HEK293 (cell line): ENCODE measurements around the gene FAM3C.

Experiments used
- CTCF ChIA-PET: fragments of 350-600 bp; formaldehyde crosslinking; extraction: SDS; loops from one replicate; lab custom pipeline; 2021; ENCODE audit warnings: antibody characterized with exemption; lab: Yijun Ruan, JAX
- POLR2A ChIA-PET: fragments of 300-600 bp; formaldehyde crosslinking; extraction: SDS; loops from one replicate; lab custom pipeline; 2020; ENCODE audit warnings: antibody characterized with exemption, inconsistent platforms; lab: Yijun Ruan, JAX
- H3K27ac ChIP-seq: fragments of 200-500 bp; sonication (Bioruptor generic); 2 replicates; pipeline ENCODE4 v1.5.1; 2014; ENCODE audit warnings: low read depth, low read length, control low read depth, inconsistent platforms; ENCODE audit errors: extremely low read depth
- H3K36me3 ChIP-seq, 2 experiments: fragments of 200-500 bp in 1 of 2; sonication (Bioruptor generic) in 1 of 2; 1 replicate in 1 of 2; 2 replicates in 1 of 2; pipeline ENCODE4 v1.5.1; 2014 to 2017; ENCODE audit warnings: inconsistent platforms in 2 of 2, low read length in 2 of 2; ENCODE audit not compliant: control insufficient read depth in 2 of 2, insufficient read depth in 1 of 2
- H3K4me1 ChIP-seq: fragments of 200-500 bp; sonication (Bioruptor generic); 2 replicates; pipeline ENCODE4 v1.5.1; 2014; ENCODE audit warnings: mild to moderate bottlenecking, low read length, inconsistent platforms; ENCODE audit not compliant: control insufficient read depth, insufficient read depth
- H3K4me3 ChIP-seq: 2 replicates; pipeline ENCODE4 v1.5.1; 2011; ENCODE audit warnings: low read depth, mild to moderate bottlenecking, control low read depth, low read length, moderate library complexity
- H3K9me3 ChIP-seq: fragments of 200-500 bp; sonication (Bioruptor generic); 2 replicates; pipeline ENCODE4 v1.5.1; 2014; ENCODE audit warnings: low read depth, low read length, inconsistent platforms; ENCODE audit not compliant: control insufficient read depth, insufficient read depth
- BCL11A ChIP-seq: fragments of 450-650 bp; formaldehyde crosslinking; IDR thresholded peaks from 2 replicates; pipeline ENCODE4 v1.5.1; 2016; ENCODE audit warnings: low read depth, missing biosample characterization, missing genetic modification characterization
- BCL11B ChIP-seq: fragments of 450-650 bp; formaldehyde crosslinking; IDR thresholded peaks from 2 replicates; pipeline ENCODE4 v1.5.1; 2016; ENCODE audit warnings: low read depth, missing biosample characterization, missing genetic modification characterization
- GLI4 ChIP-seq: fragments of 450-650 bp; formaldehyde crosslinking; IDR thresholded peaks from 2 replicates; pipeline ENCODE4 v1.5.1; 2016; ENCODE audit warnings: missing biosample characterization, missing genetic modification characterization
- INSM2 ChIP-seq: fragments of 450-650 bp; formaldehyde crosslinking; IDR thresholded peaks from 2 replicates; pipeline ENCODE4 v1.5.1; 2016; ENCODE audit warnings: missing biosample characterization, missing genetic modification characterization
- PRDM6 ChIP-seq: fragments of 450-650 bp; formaldehyde crosslinking; IDR thresholded peaks from 2 replicates; pipeline ENCODE4 v1.5.1; 2017; ENCODE audit warnings: missing biosample characterization, missing genetic modification characterization
- SALL2 ChIP-seq: fragments of 450-650 bp; formaldehyde crosslinking; IDR thresholded peaks from 2 replicates; pipeline ENCODE4 v1.5.0; 2017; ENCODE audit warnings: missing biosample characterization, mild to moderate bottlenecking, missing genetic modification characterization, borderline replicate concordance
- TCF7L2 ChIP-seq: IDR thresholded peaks from 2 replicates; pipeline ENCODE4 v1.6.1; 2011; ENCODE audit warnings: low read depth, mild to moderate bottlenecking, inconsistent platforms, low read length, moderate library complexity, borderline replicate concordance
- ZBTB1 ChIP-seq: fragments of 450-650 bp; formaldehyde crosslinking; IDR thresholded peaks from 2 replicates; pipeline ENCODE4 v1.5.1; 2016; ENCODE audit warnings: missing biosample characterization, missing genetic modification characterization
- ZEB2 ChIP-seq: fragments of 450-650 bp; formaldehyde crosslinking; IDR thresholded peaks from 2 replicates; pipeline ENCODE4 v1.5.1; 2016; ENCODE audit warnings: missing biosample characterization, missing genetic modification characterization
- ZFP3 ChIP-seq: fragments of 450-650 bp; formaldehyde crosslinking; IDR thresholded peaks from 2 replicates; pipeline ENCODE4 v1.5.1; 2016; ENCODE audit warnings: low read depth, missing biosample characterization, missing genetic modification characterization
- ZNF174 ChIP-seq: fragments of 450-650 bp; formaldehyde crosslinking; IDR thresholded peaks from 2 replicates; pipeline ENCODE4 v1.5.0; 2017; ENCODE audit warnings: missing biosample characterization, mild to moderate bottlenecking, missing genetic modification characterization
- ZNF175 ChIP-seq: fragments of 450-650 bp; formaldehyde crosslinking; IDR thresholded peaks from 2 replicates; pipeline ENCODE4 v1.5.1; 2016; ENCODE audit warnings: missing biosample characterization, missing genetic modification characterization
- ZNF26 ChIP-seq: fragments of 450-650 bp; formaldehyde crosslinking; IDR thresholded peaks from 2 replicates; pipeline ENCODE4 v1.5.1; 2016; ENCODE audit warnings: missing biosample characterization, missing genetic modification characterization
- ZNF37A ChIP-seq: fragments of 450-650 bp; IDR thresholded peaks from 2 replicates; pipeline ENCODE4 v1.5.1; 2018; ENCODE audit warnings: missing biosample characterization, missing genetic modification characterization
- ZNF398 ChIP-seq: fragments of 450-650 bp; formaldehyde crosslinking; IDR thresholded peaks from 2 replicates; pipeline ENCODE4 v1.5.1; 2017; ENCODE audit warnings: missing biosample characterization, missing genetic modification characterization
- ZNF501 ChIP-seq: fragments of 450-650 bp; formaldehyde crosslinking; IDR thresholded peaks from 2 replicates; pipeline ENCODE4 v1.5.1; 2016; ENCODE audit warnings: missing biosample characterization, missing genetic modification characterization
- ZNF514 ChIP-seq: fragments of 450-650 bp; formaldehyde crosslinking; IDR thresholded peaks from 2 replicates; pipeline ENCODE4 v1.5.1; 2016; ENCODE audit warnings: missing biosample characterization, missing genetic modification characterization
- ZNF544 ChIP-seq: fragments of 450-650 bp; formaldehyde crosslinking; IDR thresholded peaks from 2 replicates; pipeline ENCODE4 v1.5.0; 2017; ENCODE audit warnings: missing biosample characterization, missing genetic modification characterization
- ZNF571 ChIP-seq: fragments of 450-650 bp; formaldehyde crosslinking; IDR thresholded peaks from 2 replicates; pipeline ENCODE4 v1.5.0; 2017; ENCODE audit warnings: missing biosample characterization, missing genetic modification characterization
- ZNF624 ChIP-seq: fragments of 450-650 bp; formaldehyde crosslinking; IDR thresholded peaks from 2 replicates; pipeline ENCODE4 v1.5.1; 2017; ENCODE audit warnings: missing biosample characterization, missing genetic modification characterization
- ZNF629 ChIP-seq: fragments of 450-650 bp; formaldehyde crosslinking; IDR thresholded peaks from 2 replicates; pipeline ENCODE4 v1.5.1; 2017; ENCODE audit warnings: missing biosample characterization, missing genetic modification characterization
- ZNF664 ChIP-seq: fragments of 450-650 bp; formaldehyde crosslinking; IDR thresholded peaks from 2 replicates; pipeline ENCODE4 v1.5.1; 2016; ENCODE audit warnings: missing biosample characterization, missing genetic modification characterization
- ZNF768 ChIP-seq: fragments of 450-650 bp; formaldehyde crosslinking; IDR thresholded peaks from 2 replicates; pipeline ENCODE4 v1.5.1; 2018; ENCODE audit warnings: missing biosample characterization, mild to moderate bottlenecking, missing genetic modification characterization
- ZNF791 ChIP-seq: fragments of 450-650 bp; formaldehyde crosslinking; IDR thresholded peaks from 2 replicates; pipeline ENCODE4 v1.5.1; 2016; ENCODE audit warnings: missing biosample characterization, missing genetic modification characterization
- ZSCAN23 ChIP-seq: fragments of 450-650 bp; formaldehyde crosslinking; IDR thresholded peaks from 2 replicates; pipeline ENCODE4 v1.5.1; 2016; ENCODE audit warnings: missing biosample characterization, missing genetic modification characterization
- TF ChIP-seq, protein P1 (sequence below): fragments of 450-650 bp; formaldehyde crosslinking; IDR thresholded peaks from 2 replicates; pipeline ENCODE4 v1.5.1; 2016; ENCODE audit warnings: missing biosample characterization, missing genetic modification characterization

FAM3C gene

GRCh38 chr7:121379930-121380329, 16.2 kb downstream of the FAM3C start:
- TF ChIP-seq ZNF501 (tag by site-specific recombination) (no peak), ZNF175 (tag by site-specific recombination) (no peak), ZNF571 (no peak), BCL11B (tag by site-specific recombination) (no peak), ZFP3 (tag by site-specific recombination) (no peak), ZNF768 (tag by site-specific recombination) (no peak), GLI4 (tag by site-specific recombination) (no peak), ZEB2 (tag by site-specific recombination) (no peak), ZBTB1 (no peak), ZNF26 (tag by site-specific recombination) (no peak), ZNF37A (tag by site-specific recombination) (no peak), BCL11A (no peak), INSM2 (tag by site-specific recombination) (no peak), ZNF514 (no peak), ZNF624 (no peak), ZNF791 (tag by site-specific recombination) (no peak), ZNF174 (tag by site-specific recombination) (no peak)
- ChIA-PET POLR2A (no interaction called here), CTCF (interaction anchor here (1.0 to 4.2 kb wide), 6 partner anchors 8 to 615 kb away, joined by 3 to 22 read pairs (median 4); partner anchors contain the start of gene FAM3C)
- Histone ChIP-seq H3K4me3 (no peak overlapping the region), H3K36me3 (peaks cover 6 to 36% of the 10 kb centered on the region in 2 experiments; a peak in 2 of 3 replicates), H3K4me1 (no peaks in the 10 kb centered on the region), H3K9me3 (no peaks in the 10 kb centered on the region), H3K27ac (no peak overlapping the region)

- H3K4me1 ChIP-seq: no peaks in the 10 kb centered on the region
- peaks cover 6 to 37% of the 10 kb centered on the region in 2 experiments for H3K36me3 ChIP-seq
- TF ChIP-seq TCF7L2 (no peak), SALL2 (no peak), ZNF629 (no peak), ZNF398 (tag by site-specific recombination) (no peak), PRDM6 (tag by site-specific recombination) (no peak), ZNF544 (tag by site-specific recombination) (no peak), ZNF664 (tag by site-specific recombination) (no peak), ZSCAN23 (tag by site-specific recombination) (no peak)
- TF ChIP-seq, protein P1, sequence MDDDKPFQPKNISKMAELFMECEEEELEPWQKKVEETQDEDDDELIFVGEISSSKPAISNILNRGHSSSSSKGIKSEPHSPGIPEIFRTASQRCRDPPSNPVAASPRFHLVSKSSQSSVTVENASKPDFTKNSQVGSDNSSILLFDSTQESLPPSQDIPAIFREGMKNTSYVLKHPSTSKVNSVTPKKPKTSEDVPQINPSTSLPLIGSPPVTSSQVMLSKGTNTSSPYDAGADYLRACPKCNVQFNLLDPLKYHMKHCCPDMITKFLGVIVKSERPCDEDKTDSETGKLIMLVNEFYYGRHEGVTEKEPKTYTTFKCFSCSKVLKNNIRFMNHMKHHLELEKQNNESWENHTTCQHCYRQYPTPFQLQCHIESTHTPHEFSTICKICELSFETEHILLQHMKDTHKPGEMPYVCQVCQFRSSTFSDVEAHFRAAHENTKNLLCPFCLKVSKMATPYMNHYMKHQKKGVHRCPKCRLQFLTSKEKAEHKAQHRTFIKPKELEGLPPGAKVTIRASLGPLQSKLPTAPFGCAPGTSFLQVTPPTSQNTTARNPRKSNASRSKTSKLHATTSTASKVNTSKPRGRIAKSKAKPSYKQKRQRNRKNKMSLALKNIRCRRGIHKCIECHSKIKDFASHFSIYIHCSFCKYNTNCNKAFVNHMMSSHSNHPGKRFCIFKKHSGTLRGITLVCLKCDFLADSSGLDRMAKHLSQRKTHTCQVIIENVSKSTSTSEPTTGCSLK: no peak
Observed at GRCh38 chr7:121376979-121377378, 19.1 kb downstream of the FAM3C start.

More at GRCh38 chr7:121376979-121377378, 19.1 kb downstream of the FAM3C start:
- ChIA-PET POLR2A (no interaction called here), CTCF (interaction anchor here (0.6 kb wide), 1 partner anchor 251 kb away, joined by 4 read pairs; no protein-coding TSS in a partner anchor)
- no peak overlapping the region for H3K27ac ChIP-seq
- no peak overlapping the region for H3K4me3 ChIP-seq
- H3K9me3 ChIP-seq: no peaks in the 10 kb centered on the region
